Esophagus muscularis mucosa (tissue), 3 donors: ENCODE data around the gene INPP5A.

Experiments
- CTCF ChIP-seq, 3 experiments: fragments of 200-600 bp in 2 of 3; fragments of 450-650 bp in 1 of 3; sonication (generic) in 2 of 3; IDR thresholded peaks; one replicate each; pipeline ENCODE4 v1.5.1; 2017 to 2019; ENCODE audit warnings: antibody characterized with exemption in 3 of 3, mild to moderate bottlenecking in 2 of 3, moderate library complexity in 1 of 3
- EP300 ChIP-seq: sonication (generic); formaldehyde crosslinking; IDR thresholded peaks from one replicate; pipeline ENCODE4 v1.6.1; 2017; ENCODE audit warnings: antibody characterized with exemption

GRCh38 chr10:132503581-132504421 lies 33.8 kb upstream of the INPP5A start:
- TF ChIP-seq EP300 (no peak), CTCF (IDR thresholded peaks at IDR 0.05) (no peak)
